KMS-11 (cell line): Measurements from ENCODE around the gene PTPRJ.
"Not testable (repeated sequence)": the region's sequence is repeated elsewhere in the genome, so short reads cannot be mapped to it uniquely, and the experiment has no call there.

Experiments used
- H2AFZ ChIP-seq: fragments of 200-600 bp; sonication (generic); 2 replicates; pipeline ENCODE4 v1.6.1; 2016; ENCODE audit warnings: antibody characterized with exemption, mixed run types, low read depth
- H3K27ac ChIP-seq: fragments of 200-600 bp; sonication (generic); 2 replicates; pipeline ENCODE4 v1.6.1; 2016; ENCODE audit warnings: mild to moderate bottlenecking, mixed run types
- H3K27me3 ChIP-seq: fragments of 200-600 bp; sonication (generic); 2 replicates; pipeline ENCODE4 v1.6.1; 2017; ENCODE audit warnings: mild to moderate bottlenecking, low read depth, mixed run types, moderate library complexity; ENCODE audit not compliant: insufficient read depth
- H3K36me3 ChIP-seq: fragments of 200-600 bp; sonication (generic); 2 replicates; pipeline ENCODE4 v1.6.1; 2017; ENCODE audit warnings: mild to moderate bottlenecking, mixed run types; ENCODE audit not compliant: insufficient read depth
- H3K4me1 ChIP-seq: fragments of 200-600 bp; sonication (generic); 2 replicates; pipeline ENCODE4 v1.6.1; 2016; ENCODE audit warnings: mild to moderate bottlenecking, low read depth, mixed run types; ENCODE audit not compliant: poor library complexity, severe bottlenecking
- H3K4me2 ChIP-seq: fragments of 200-600 bp; sonication (generic); 2 replicates; pipeline ENCODE4 v1.7.0; 2016; ENCODE audit warnings: mild to moderate bottlenecking, mixed run types
- H3K4me3 ChIP-seq: fragments of 200-600 bp; sonication (generic); IDR thresholded peaks from 2 replicates; pipeline ENCODE4 v1.6.1; 2017; ENCODE audit warnings: low read depth, low read length, mixed read lengths; ENCODE audit not compliant: insufficient read depth
- H3K79me2 ChIP-seq: fragments of 200-600 bp; sonication (generic); 2 replicates; pipeline ENCODE4 v1.6.1; 2016; ENCODE audit warnings: low read depth, mixed run types; ENCODE audit not compliant: insufficient read depth
- H3K9ac ChIP-seq: fragments of 200-600 bp; sonication (generic); 2 replicates; pipeline ENCODE4 v1.6.1; 2016; ENCODE audit warnings: mild to moderate bottlenecking, mixed run types
- H4K20me1 ChIP-seq: fragments of 200-600 bp; sonication (generic); 2 replicates; pipeline ENCODE4 v1.6.1; 2016; ENCODE audit warnings: mild to moderate bottlenecking, mixed run types; ENCODE audit not compliant: insufficient read depth
- TF ChIP-seq, protein P1 (sequence below): fragments of 200-600 bp; sonication (generic); conservative IDR thresholded peaks from 2 replicates; pipeline ENCODE4 v1.6.1; 2017; ENCODE audit warnings: low read depth, mild to moderate bottlenecking, antibody characterized with exemption, low read length, moderate library complexity, mixed read lengths

Gene PTPRJ

DNA sequence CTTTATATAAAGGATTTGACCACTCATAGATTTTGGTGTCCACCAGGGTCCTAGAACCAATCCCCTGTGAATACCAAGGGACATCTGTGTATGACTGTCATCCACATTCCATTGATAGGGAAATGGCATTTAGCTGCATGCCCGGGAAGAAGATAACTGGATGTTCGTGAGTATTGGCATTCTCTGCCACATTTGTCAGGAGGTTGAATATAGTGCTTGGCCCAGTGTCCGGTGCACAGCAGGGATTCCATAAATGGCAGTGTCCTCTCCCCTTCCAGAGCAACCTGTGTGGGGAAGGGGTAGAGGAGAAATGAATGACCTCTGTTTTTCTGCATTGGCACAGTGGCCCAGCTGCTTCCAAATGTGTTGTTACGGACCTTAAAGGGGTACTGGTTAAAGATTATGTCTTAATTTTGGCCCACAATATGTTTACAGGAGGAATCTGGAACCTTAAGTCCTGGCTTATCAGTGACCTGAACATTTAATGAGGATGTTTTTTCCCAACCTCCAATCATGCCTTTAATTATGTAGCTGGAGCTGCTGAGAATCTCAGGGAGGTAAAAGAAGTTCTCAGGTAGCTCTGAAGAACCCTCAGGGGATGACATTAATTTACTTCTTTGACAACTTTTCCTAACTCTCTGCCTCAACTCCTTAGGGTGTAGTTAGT lies 202.6 kb downstream of the PTPRJ start:
- Histone ChIP-seq H3K27me3 (no peaks in the 10 kb centered on the region), H3K4me2 (no peak overlapping the region), H3K79me2 (no peaks in the 10 kb centered on the region), H2AFZ (no peak overlapping the region), H3K4me1 (no peaks in the 10 kb centered on the region), H3K9ac (no peak overlapping the region), H3K4me3 (no peak overlapping the region), H4K20me1 (no peaks in the 10 kb centered on the region), H3K27ac (no peak overlapping the region), H3K36me3 (no peaks in the 10 kb centered on the region)
- TF ChIP-seq, protein P1, sequence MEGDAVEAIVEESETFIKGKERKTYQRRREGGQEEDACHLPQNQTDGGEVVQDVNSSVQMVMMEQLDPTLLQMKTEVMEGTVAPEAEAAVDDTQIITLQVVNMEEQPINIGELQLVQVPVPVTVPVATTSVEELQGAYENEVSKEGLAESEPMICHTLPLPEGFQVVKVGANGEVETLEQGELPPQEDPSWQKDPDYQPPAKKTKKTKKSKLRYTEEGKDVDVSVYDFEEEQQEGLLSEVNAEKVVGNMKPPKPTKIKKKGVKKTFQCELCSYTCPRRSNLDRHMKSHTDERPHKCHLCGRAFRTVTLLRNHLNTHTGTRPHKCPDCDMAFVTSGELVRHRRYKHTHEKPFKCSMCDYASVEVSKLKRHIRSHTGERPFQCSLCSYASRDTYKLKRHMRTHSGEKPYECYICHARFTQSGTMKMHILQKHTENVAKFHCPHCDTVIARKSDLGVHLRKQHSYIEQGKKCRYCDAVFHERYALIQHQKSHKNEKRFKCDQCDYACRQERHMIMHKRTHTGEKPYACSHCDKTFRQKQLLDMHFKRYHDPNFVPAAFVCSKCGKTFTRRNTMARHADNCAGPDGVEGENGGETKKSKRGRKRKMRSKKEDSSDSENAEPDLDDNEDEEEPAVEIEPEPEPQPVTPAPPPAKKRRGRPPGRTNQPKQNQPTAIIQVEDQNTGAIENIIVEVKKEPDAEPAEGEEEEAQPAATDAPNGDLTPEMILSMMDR = no peak

DNA sequence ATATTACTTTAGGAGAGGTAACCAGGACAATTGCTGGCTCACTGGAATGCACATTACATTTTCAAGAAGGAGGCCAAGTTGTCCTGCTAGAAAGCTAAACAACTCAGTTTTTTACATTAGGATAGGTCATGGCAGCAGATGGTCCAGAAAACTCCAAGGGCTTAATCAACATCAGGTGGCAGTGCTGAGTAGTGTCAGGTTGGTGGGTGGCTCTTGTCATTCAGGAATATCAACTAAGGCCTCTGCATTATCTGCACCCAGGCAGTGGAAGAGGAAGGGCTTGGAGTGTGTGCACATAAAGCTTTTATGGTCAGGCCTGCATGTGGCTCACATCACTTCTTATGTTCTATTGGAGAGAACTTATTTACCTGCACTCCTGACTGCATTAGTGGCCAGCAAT lies 204.1 kb downstream of the PTPRJ start:
- Histone ChIP-seq H3K79me2 (no peaks in the 10 kb centered on the region), H3K4me2 (no peak overlapping the region)

DNA sequence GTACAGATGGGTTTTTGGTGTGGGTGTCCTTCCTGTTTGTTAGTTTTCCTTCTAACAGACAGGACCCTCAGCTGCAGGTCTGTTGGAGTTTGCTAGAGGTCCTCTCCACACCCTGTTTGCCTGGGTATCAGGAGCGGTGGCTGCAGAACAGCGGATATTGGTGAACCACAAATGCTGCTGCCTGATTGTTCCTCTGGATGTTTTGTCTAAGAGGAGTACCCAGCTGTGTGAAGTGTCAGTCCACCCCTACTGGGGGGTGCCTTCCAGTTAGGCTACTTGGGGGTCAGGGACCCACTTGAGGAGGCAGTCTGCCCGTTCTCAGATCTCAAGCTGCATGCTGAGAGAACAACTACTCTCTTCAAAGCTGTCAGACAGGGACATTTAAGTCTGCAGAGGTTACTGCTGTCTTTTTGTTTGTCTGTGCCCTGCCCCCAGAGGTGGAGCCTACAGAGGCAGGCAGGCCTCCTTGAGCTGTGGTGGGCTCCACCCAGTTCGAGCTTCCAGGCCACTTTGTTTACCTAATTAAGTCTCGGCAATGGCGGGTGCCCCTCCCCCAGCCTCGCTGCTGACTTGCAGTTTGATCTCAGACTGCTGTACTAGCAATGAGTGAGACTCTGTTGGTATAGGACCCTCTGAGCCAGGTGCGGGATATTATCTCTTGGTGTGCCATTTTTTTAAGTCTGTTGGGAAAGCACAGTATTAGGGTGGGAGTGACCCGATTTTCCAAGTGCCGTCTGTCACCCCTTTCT lies 210.7 kb downstream of the PTPRJ start:
- not testable (repeated sequence) for H3K4me3 ChIP-seq, H3K36me3 ChIP-seq, H3K27me3 ChIP-seq, H3K27ac ChIP-seq, H3K4me2 ChIP-seq, H3K4me1 ChIP-seq, H3K79me2 ChIP-seq, H4K20me1 ChIP-seq, H2AFZ ChIP-seq, H3K9ac ChIP-seq

More for the DNA sequence above, 204.1 kb downstream of the PTPRJ start:
- Histone ChIP-seq H3K4me1 (no peaks in the 10 kb centered on the region), H4K20me1 (no peaks in the 10 kb centered on the region), H3K36me3 (no peaks in the 10 kb centered on the region), H3K4me3 (no peak overlapping the region), H3K27ac (no peak overlapping the region), H3K9ac (no peak overlapping the region), H2AFZ (no peak overlapping the region), H3K27me3 (no peaks in the 10 kb centered on the region)
- TF ChIP-seq, protein P1 = no peak

DNA sequence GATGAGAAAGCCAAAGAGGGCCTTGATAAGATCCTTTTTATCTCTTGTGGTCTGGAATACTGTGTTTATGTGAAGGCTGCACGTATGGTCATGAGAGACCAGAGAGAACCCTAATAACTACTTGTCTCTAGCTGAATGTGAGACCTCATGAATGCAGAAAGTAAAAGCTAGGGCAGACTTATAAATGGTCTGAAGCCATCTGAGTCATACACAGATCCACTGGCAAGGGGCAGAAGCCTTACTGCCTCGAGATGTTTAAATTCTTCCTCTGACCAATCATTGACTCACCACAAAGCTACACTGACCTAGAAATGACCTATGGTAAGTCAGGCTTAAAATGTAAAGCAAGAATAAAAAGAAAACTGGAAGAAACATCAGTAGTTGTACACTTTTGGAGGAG lies 213.5 kb downstream of the PTPRJ start:
- Histone ChIP-seq H3K4me2 (no peak overlapping the region), H3K9ac (no peak overlapping the region), H3K27ac (no peak overlapping the region), H2AFZ (no peak overlapping the region), H3K4me3 (no peak overlapping the region), H4K20me1 (no peaks in the 10 kb centered on the region), H3K27me3 (no peaks in the 10 kb centered on the region), H3K4me1 (no peaks in the 10 kb centered on the region), H3K36me3 (no peaks in the 10 kb centered on the region), H3K79me2 (no peaks in the 10 kb centered on the region)
- TF ChIP-seq, protein P1 = no peak

DNA sequence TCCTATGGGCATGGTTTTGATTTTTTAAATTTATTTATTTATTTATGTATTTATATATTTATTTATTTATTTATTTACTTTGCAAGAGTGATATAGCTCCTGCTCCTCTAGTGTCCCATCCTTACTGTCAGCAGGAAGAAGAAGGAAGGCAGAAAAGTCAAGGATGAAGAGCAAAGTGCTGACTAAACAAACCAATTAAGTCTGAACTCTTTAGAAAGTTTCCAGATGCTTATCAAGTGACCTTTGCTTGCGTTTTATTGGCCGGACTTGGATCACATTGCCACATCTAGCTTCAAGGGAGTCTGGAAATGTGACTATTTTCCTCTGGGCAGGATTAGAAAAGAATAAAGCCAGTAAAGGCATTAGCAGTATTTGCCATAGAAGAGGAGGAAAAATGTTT lies 227.5 kb downstream of the PTPRJ start:
- Histone ChIP-seq H3K36me3 (no peaks in the 10 kb centered on the region), H3K4me1 (no peaks in the 10 kb centered on the region), H4K20me1 (no peaks in the 10 kb centered on the region), H2AFZ (no peak overlapping the region), H3K27me3 (no peaks in the 10 kb centered on the region), H3K4me3 (no peak overlapping the region), H3K27ac (no peak overlapping the region), H3K9ac (no peak overlapping the region), H3K4me2 (no peak overlapping the region), H3K79me2 (no peaks in the 10 kb centered on the region)
- TF ChIP-seq, protein P1 = no peak
